ENCODE data around the gene NHLRC4. TPM values are rescaled to one million over a fixed set of nuclear protein-coding genes. Genes with fewer than 3 reads are reported as not detected.

The NHLRC4 gene
- total and polyA plus RNA-seq, 2 of the 13 experiments (the other 11 are each of a cell fraction or from before 2014, with no cell fraction given) = 0.40 to 0.59 TPM

DNA sequence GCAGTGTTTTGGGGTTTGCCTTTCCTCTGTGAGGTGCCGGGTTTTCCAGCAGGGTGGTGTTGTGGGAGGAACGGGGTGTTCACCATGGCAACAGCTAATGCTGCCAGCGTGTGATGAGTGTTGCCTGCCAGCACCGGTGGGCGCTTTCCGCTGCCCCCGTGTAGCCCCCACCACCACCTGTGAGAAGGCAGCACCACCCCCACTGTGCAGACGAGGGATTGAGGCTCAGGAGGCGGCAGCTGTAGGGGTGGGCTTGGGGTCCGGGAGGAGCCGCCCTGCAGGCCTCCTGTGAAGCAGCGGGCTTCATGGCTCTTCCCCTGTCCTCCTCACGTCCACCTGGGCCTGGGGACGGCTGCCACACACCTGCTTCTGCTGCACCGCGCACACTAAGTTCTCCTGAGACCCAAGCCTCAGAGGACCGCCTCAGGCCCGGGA, 28.3 kb downstream of the NHLRC4 start:
- H3K27me3 ChIP-seq (ENCODE audit: control insufficient read depth in 1 of 2, insufficient read depth in 2 of 2, low read length in 2 of 2) = no peaks in the 10 kb centered on the region; a peak in 1 of 5 replicates
- H3K4me1 ChIP-seq (ENCODE audit: insufficient read depth, low read length) = peaks cover 34% of the 10 kb centered on the region
- ATAC-seq (no peak), FAIRE-seq (no peak), DNase-seq (ENCODE audit: low spot score) (no peak)
- H3K79me2 ChIP-seq (ENCODE audit: insufficient read depth, low read length) = peaks cover 43% of the 10 kb centered on the region
- H3K4me3 ChIP-seq (replicated peaks in 1 of 3; ENCODE audit: insufficient read depth in 1 of 3, low read depth in 2 of 3, low read length in 3 of 3) = no peak overlapping the region
- no peaks in the 10 kb centered on the region for H3K9me3 ChIP-seq (ENCODE audit: low read length)
- CTCF ChIA-PET (ENCODE audit: low intra/inter-chr PET ratio, low total read pairs) = no interaction called here
- intact Hi-C loops (cut with micrococcal nuclease; ENCODE audit: unreplicated experiment) (no loop called here), in situ Hi-C loops (cut with HindIII; ENCODE audit: extremely low pct_ligation_motif_present, low pct_unique_long_range_greater_than_20kb) (no loop called here)
- POLR2A ChIA-PET = no interaction called here
- 95% methylated on average over 13 of the region's 18 CpGs for WGBS (ENCODE audit: low lambda C conversion rate)
- H3K36me3 ChIP-seq (replicated peaks in 1 of 2; ENCODE audit: control insufficient read depth in 1 of 2, insufficient read depth in 2 of 2, low read length in 2 of 2) = peaks cover 6 to 11% of the 10 kb centered on the region in 2 experiments; a peak in 4 of 5 replicates
- H3K27ac ChIP-seq (ENCODE audit: extremely low read length, insufficient read depth, low read length) = no peak overlapping the region
- H3K9ac ChIP-seq (ENCODE audit: insufficient read depth, low read depth, low read length) = no peak overlapping the region
- peaks cover 10% of the 10 kb centered on the region; the same call in 1 of the 2 replicates for H4K20me1 ChIP-seq (ENCODE audit: insufficient read depth, low read length)
- BruUV-seq (replicated peaks) = no TSS peak
- no peak overlapping the region for H3K4me2 ChIP-seq (ENCODE audit: low read depth, low read length)
- H2AFZ ChIP-seq (ENCODE audit: low read length) = no peak overlapping the region
- no peak for TF ChIP-seq KDM5B (CRISPR knock-in tag; IDR thresholded peaks at IDR 0.05; ENCODE audit: borderline replicate concordance)
- no peak for TF ChIP-seq ZNF597 (CRISPR knock-in tag; IDR thresholded peaks at IDR 0.05)
- TF ChIP-seq, protein P1, sequence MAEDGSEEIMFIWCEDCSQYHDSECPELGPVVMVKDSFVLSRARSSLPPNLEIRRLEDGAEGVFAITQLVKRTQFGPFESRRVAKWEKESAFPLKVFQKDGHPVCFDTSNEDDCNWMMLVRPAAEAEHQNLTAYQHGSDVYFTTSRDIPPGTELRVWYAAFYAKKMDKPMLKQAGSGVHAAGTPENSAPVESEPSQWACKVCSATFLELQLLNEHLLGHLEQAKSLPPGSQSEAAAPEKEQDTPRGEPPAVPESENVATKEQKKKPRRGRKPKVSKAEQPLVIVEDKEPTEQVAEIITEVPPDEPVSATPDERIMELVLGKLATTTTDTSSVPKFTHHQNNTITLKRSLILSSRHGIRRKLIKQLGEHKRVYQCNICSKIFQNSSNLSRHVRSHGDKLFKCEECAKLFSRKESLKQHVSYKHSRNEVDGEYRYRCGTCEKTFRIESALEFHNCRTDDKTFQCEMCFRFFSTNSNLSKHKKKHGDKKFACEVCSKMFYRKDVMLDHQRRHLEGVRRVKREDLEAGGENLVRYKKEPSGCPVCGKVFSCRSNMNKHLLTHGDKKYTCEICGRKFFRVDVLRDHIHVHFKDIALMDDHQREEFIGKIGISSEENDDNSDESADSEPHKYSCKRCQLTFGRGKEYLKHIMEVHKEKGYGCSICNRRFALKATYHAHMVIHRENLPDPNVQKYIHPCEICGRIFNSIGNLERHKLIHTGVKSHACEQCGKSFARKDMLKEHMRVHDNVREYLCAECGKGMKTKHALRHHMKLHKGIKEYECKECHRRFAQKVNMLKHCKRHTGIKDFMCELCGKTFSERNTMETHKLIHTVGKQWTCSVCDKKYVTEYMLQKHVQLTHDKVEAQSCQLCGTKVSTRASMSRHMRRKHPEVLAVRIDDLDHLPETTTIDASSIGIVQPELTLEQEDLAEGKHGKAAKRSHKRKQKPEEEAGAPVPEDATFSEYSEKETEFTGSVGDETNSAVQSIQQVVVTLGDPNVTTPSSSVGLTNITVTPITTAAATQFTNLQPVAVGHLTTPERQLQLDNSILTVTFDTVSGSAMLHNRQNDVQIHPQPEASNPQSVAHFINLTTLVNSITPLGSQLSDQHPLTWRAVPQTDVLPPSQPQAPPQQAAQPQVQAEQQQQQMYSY (CRISPR knock-in tag; IDR thresholded peaks at IDR 0.05) = no peak
- TF ChIP-seq THAP11 (CRISPR knock-in tag; IDR thresholded peaks at IDR 0.05) = no peak
- no peak for TF ChIP-seq AFF4 (CRISPR knock-in tag; IDR thresholded peaks at IDR 0.05)
- no peak for TF ChIP-seq POLR2A (IDR thresholded peaks at IDR 0.05; ENCODE audit: insufficient read depth in 1 of 2, low read depth in 2 of 2, low read length in 2 of 2)
- no peak for TF ChIP-seq ZNF558 (CRISPR knock-in tag; IDR thresholded peaks at IDR 0.05; ENCODE audit: borderline replicate concordance)
- TF ChIP-seq, protein P2, sequence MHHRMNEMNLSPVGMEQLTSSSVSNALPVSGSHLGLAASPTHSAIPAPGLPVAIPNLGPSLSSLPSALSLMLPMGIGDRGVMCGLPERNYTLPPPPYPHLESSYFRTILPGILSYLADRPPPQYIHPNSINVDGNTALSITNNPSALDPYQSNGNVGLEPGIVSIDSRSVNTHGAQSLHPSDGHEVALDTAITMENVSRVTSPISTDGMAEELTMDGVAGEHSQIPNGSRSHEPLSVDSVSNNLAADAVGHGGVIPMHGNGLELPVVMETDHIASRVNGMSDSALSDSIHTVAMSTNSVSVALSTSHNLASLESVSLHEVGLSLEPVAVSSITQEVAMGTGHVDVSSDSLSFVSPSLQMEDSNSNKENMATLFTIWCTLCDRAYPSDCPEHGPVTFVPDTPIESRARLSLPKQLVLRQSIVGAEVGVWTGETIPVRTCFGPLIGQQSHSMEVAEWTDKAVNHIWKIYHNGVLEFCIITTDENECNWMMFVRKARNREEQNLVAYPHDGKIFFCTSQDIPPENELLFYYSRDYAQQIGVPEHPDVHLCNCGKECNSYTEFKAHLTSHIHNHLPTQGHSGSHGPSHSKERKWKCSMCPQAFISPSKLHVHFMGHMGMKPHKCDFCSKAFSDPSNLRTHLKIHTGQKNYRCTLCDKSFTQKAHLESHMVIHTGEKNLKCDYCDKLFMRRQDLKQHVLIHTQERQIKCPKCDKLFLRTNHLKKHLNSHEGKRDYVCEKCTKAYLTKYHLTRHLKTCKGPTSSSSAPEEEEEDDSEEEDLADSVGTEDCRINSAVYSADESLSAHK (CRISPR knock-in tag; IDR thresholded peaks at IDR 0.05; ENCODE audit: borderline replicate concordance) = no peak
- TF ChIP-seq ZNF781 (CRISPR knock-in tag; IDR thresholded peaks at IDR 0.05; ENCODE audit: borderline replicate concordance, not compliant biosample characterization) = no peak
- TF ChIP-seq NCOA2 (CRISPR knock-in tag; IDR thresholded peaks at IDR 0.05) = no peak
- no peak for TF ChIP-seq HDAC2 (CRISPR knock-in tag; IDR thresholded peaks at IDR 0.05)
- no peak for TF ChIP-seq RBAK (CRISPR knock-in tag; IDR thresholded peaks at IDR 0.05)
- no peak for TF ChIP-seq RAD21 (CRISPR knock-in tag; IDR thresholded peaks at IDR 0.05)
- no peak for TF ChIP-seq ZNF224 (CRISPR knock-in tag; IDR thresholded peaks at IDR 0.05)
- no peak for TF ChIP-seq POLR2AphosphoS2 (IDR thresholded peaks at IDR 0.05; ENCODE audit: low read depth, low read length)
